Fibroblast of lung (primary cell): Measurements from ENCODE around the gene SCGN. TPM values are rescaled to one million over a fixed set of nuclear protein-coding genes. Genes with fewer than 3 reads are reported as not detected.

Experiments
- DNase-seq, 2 donors: peaks; one replicate each; pipeline versions ENCODE4 v3.0.0 to v3.0.0-alpha.2; 2010; ENCODE audit warnings: low read depth in 2 of 2
- H2AFZ ChIP-seq: 2 replicates; pipeline ENCODE4 v1.5.1; 2012; ENCODE audit warnings: low read length, control low read depth, inconsistent platforms
- H3K27ac ChIP-seq: 2 replicates; pipeline ENCODE4 v1.5.1; 2011; ENCODE audit warnings: low read length, control low read depth; ENCODE audit not compliant: insufficient read depth
- H3K27me3 ChIP-seq: 2 replicates; pipeline ENCODE4 v1.5.1; 2011; ENCODE audit warnings: mild to moderate bottlenecking, low read length; ENCODE audit not compliant: control insufficient read depth, insufficient read depth
- H3K36me3 ChIP-seq: 2 replicates; pipeline ENCODE4 v1.5.1; 2011; ENCODE audit warnings: low read length; ENCODE audit not compliant: control insufficient read depth, insufficient read depth
- H3K4me1 ChIP-seq: 2 replicates; pipeline ENCODE4 v1.5.1; 2011; ENCODE audit warnings: low read length; ENCODE audit not compliant: control insufficient read depth, insufficient read depth; ENCODE audit errors: extremely low read depth
- H3K4me2 ChIP-seq: 2 replicates; pipeline ENCODE4 v1.5.1; 2011; ENCODE audit warnings: low read length, control low read depth; ENCODE audit not compliant: insufficient read depth; ENCODE audit errors: extremely low read depth
- H3K4me3 ChIP-seq, 4 experiments: fragments of 200-600 bp in 1 of 4; sonication (generic) in 1 of 4; replicated peaks in 1 of 4; 2 replicates each; pipeline ENCODE4 v1.5.1; 2011 to 2016; ENCODE audit warnings: low read length in 4 of 4, low read depth in 3 of 4, mild to moderate bottlenecking in 3 of 4, control low read depth in 2 of 4, inconsistent platforms in 1 of 4, mixed read lengths in 1 of 4; ENCODE audit not compliant: insufficient read depth in 1 of 4; ENCODE audit errors: control extremely low read depth in 1 of 4
- H3K79me2 ChIP-seq: 2 replicates; pipeline ENCODE4 v1.5.1; 2012; ENCODE audit warnings: mild to moderate bottlenecking, low read length, inconsistent platforms; ENCODE audit not compliant: control insufficient read depth, insufficient read depth
- H3K9ac ChIP-seq: 2 replicates; pipeline ENCODE4 v1.5.1; 2011; ENCODE audit warnings: mild to moderate bottlenecking, low read length, control low read depth; ENCODE audit not compliant: insufficient read depth
- H3K9me3 ChIP-seq: 2 replicates; pipeline ENCODE4 v1.5.1; 2012; ENCODE audit warnings: low read depth, low read length; ENCODE audit not compliant: control insufficient read depth, insufficient read depth
- H4K20me1 ChIP-seq: 2 replicates; pipeline ENCODE4 v1.5.1; 2011; ENCODE audit warnings: low read length; ENCODE audit not compliant: control insufficient read depth, insufficient read depth; ENCODE audit errors: extremely low read depth
- EZH2 ChIP-seq: IDR thresholded peaks from 2 replicates; pipeline ENCODE4 v1.5.1; 2012; ENCODE audit warnings: low read length, control low read depth, mild to moderate bottlenecking; ENCODE audit errors: missing control alignments
- polyA plus RNA-seq, 2 donors: library from polyadenylated mRNA; depleted of rRNA in 1 of 2; stranded (reverse) in 1 of 2; unstranded in 1 of 2; fragments of >200 nt; gene quantifications; 2 replicates each; pipeline ENCODE4 v1.2.1, GENCODE V29; 2011 to 2012; ENCODE audit warnings: missing spikeins in 1 of 2
- total RNA-seq: library from RNA; depleted of rRNA; stranded (reverse); fragments of >200 nt; gene quantifications from 2 replicates; pipeline ENCODE4 v1.2.1, GENCODE V29; 2014
- TF ChIP-seq, protein P1 (sequence below), 2 donors: IDR thresholded peaks in 1 of 2; conservative IDR thresholded peaks in 1 of 2; 1 replicate in 1 of 2; 2 replicates in 1 of 2; pipeline ENCODE4 v1.5.1; 2011 to 2012; ENCODE audit warnings: low read length in 2 of 2, control low read depth in 1 of 2, inconsistent platforms in 1 of 2, low read depth in 1 of 2, mild to moderate bottlenecking in 1 of 2

Gene SCGN
- total and polyA plus RNA-seq, 2 donors (not counting 1 experiment from before 2014, with no cell fraction given): not detected

- H3K27ac ChIP-seq: no peak overlapping the region
- no peak for DNase-seq
- no peak overlapping the region for H2AFZ ChIP-seq
- no peak for TF ChIP-seq EZH2
- TF ChIP-seq, protein P1, sequence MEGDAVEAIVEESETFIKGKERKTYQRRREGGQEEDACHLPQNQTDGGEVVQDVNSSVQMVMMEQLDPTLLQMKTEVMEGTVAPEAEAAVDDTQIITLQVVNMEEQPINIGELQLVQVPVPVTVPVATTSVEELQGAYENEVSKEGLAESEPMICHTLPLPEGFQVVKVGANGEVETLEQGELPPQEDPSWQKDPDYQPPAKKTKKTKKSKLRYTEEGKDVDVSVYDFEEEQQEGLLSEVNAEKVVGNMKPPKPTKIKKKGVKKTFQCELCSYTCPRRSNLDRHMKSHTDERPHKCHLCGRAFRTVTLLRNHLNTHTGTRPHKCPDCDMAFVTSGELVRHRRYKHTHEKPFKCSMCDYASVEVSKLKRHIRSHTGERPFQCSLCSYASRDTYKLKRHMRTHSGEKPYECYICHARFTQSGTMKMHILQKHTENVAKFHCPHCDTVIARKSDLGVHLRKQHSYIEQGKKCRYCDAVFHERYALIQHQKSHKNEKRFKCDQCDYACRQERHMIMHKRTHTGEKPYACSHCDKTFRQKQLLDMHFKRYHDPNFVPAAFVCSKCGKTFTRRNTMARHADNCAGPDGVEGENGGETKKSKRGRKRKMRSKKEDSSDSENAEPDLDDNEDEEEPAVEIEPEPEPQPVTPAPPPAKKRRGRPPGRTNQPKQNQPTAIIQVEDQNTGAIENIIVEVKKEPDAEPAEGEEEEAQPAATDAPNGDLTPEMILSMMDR (conservative IDR thresholded peaks at IDR 0.05 in 1 of 2, IDR thresholded peaks at IDR 0.05 in 1 of 2; ENCODE audit: low read depth in 1 of 2, low read length in 2 of 2): no peak
- no peaks in the 10 kb centered on the region for H3K79me2 ChIP-seq
- H3K27me3 ChIP-seq: no peaks in the 10 kb centered on the region
- H4K20me1 ChIP-seq: no peaks in the 10 kb centered on the region
- no peak overlapping the region for H3K9ac ChIP-seq
- H3K36me3 ChIP-seq: no peaks in the 10 kb centered on the region
- H3K4me3 ChIP-seq: no peak overlapping the region
- no peaks in the 10 kb centered on the region for H3K9me3 ChIP-seq
- no peak overlapping the region for H3K4me2 ChIP-seq
- no peaks in the 10 kb centered on the region for H3K4me1 ChIP-seq
Observed at GRCh38 chr6:25685896-25686295, 33.9 kb downstream of the SCGN start.

DNA sequence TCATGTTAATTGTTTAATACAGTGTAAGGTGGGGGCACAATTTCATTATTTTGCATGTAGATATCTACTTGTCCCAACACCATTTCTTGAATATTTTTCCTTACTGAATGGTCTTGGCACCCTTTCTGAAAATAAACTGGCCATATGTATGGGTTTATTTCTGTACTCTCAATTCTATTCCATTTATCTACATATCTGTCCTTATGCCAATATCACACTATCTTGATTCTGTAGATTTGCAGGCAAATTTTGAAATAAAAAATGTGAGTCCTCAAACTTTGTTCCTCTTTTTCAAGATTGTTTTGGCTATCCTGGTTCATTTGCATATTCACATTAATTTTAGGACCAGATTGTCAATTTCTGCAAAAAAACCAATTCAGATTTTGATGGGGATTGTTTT is 34.8 kb downstream of the SCGN start:
- no peak for TF ChIP-seq EZH2
- TF ChIP-seq, protein P1 (conservative IDR thresholded peaks at IDR 0.05 in 1 of 2, IDR thresholded peaks at IDR 0.05 in 1 of 2; ENCODE audit: low read depth in 1 of 2, low read length in 2 of 2): no peak
- H3K4me1 ChIP-seq: no peaks in the 10 kb centered on the region

DNA sequence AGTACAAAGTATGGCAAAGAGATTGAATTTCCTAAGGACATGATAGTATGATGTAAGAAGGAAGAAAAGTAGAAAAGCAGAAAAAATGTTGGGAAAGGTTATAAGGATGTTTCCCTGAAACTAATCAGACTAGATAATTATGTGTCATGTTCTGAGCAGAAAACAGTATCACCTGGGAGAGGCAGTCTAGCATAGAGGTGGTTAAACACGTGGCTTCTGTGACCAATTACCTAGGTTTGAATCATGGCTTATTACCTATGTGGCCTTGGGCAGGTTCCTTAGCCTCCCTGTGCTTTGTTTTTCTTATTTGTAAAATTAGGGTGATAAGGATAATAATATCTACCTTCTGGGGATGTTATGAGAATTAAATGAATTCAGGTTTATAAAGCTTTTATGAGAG is 38.0 kb downstream of the SCGN start:
- no peaks in the 10 kb centered on the region for H4K20me1 ChIP-seq
- no peaks in the 10 kb centered on the region for H3K4me1 ChIP-seq
- no peaks in the 10 kb centered on the region for H3K27me3 ChIP-seq
- no peaks in the 10 kb centered on the region for H3K79me2 ChIP-seq
- no peak overlapping the region for H3K27ac ChIP-seq
- no peak overlapping the region for H3K4me2 ChIP-seq
- no peak overlapping the region for H3K9ac ChIP-seq
- H3K36me3 ChIP-seq: no peaks in the 10 kb centered on the region
- TF ChIP-seq EZH2: no peak
- TF ChIP-seq, protein P1 (conservative IDR thresholded peaks at IDR 0.05 in 1 of 2, IDR thresholded peaks at IDR 0.05 in 1 of 2; ENCODE audit: low read depth in 1 of 2, low read length in 2 of 2): no peak
- DNase-seq: no peak
- no peak overlapping the region for H3K4me3 ChIP-seq
- H3K9me3 ChIP-seq: no peaks in the 10 kb centered on the region
- no peak overlapping the region for H2AFZ ChIP-seq

More for the DNA sequence above, 34.8 kb downstream of the SCGN start:
- no peak for DNase-seq
- Histone ChIP-seq H3K9me3 (no peaks in the 10 kb centered on the region), H2AFZ (no peak overlapping the region), H3K27ac (no peak overlapping the region), H3K36me3 (no peaks in the 10 kb centered on the region), H3K9ac (no peak overlapping the region), H4K20me1 (no peaks in the 10 kb centered on the region), H3K27me3 (no peaks in the 10 kb centered on the region), H3K4me3 (no peak overlapping the region), H3K4me2 (no peak overlapping the region), H3K79me2 (no peaks in the 10 kb centered on the region)
